Activated CD4-positive, alpha-beta T cell treated with anti-CD3 and anti-CD28 coated beads, Interleukin-10, Interleukin-2, amounts not matched to agents 100 ng/mL and 50 ng/mL, durations not matched to agents 16 hours and 8 hours (primary cell): Measurements from ENCODE around the gene ASAP2.
A peak's percentile ranks its signal among the peaks of the same experiment; 100 is the strongest.

Experiments
- DNase-seq: peaks from one replicate; pipeline ENCODE4 v3.0.0-alpha.2; 2020

The ASAP2 gene

DNA sequence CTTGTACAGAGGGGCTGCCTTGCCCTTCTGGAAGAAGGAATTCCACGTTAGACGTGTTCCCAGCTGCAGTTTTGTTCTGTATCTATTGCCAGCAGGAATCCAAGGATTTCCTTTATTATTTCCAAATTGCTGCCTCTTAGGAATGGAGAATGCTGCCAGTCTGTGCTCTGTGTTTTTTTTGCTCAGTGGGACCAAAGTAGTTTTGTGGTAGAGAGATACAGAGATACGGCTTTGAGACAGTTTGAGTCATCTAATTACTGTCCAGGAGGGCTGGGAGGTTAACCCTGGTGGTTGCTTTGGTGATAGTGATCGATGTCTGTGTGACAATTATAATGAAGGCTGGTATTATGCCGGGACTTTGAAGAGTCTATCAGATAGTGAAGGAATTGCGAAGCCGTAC, 26.3 kb downstream of the ASAP2 start:
- DNase-seq: peak; percentile 8

DNA sequence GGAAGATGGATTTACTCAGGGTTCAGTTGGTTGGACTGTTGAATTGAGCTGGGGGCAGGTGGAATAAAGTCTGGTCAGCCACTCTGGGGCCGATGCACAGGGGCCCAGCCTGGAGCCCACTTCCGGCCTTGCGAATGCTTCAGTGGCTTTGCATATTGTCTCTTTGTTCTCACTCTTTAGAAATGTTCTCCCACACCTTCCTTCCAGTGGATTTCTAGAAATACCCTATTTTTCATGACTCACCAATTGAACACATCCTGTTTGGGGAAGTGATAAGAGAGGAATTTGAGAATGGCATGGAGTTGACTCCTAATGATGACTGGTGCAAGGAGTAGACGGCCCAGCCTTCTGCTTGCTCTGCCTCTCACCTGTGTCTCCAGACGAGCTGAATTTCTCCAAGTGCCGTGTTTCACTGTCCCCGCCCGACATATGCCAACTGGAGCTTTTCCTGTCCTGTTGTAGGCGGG, 28.1 kb downstream of the ASAP2 start:
- no peak for DNase-seq

GRCh38 chr2:9235147-9236044, 28.8 kb downstream of the ASAP2 start:
- DNase-seq: no peak

- DNase-seq: no peak
Observed at GRCh38 chr2:9236045-9236344, 29.4 kb downstream of the ASAP2 start.

DNA sequence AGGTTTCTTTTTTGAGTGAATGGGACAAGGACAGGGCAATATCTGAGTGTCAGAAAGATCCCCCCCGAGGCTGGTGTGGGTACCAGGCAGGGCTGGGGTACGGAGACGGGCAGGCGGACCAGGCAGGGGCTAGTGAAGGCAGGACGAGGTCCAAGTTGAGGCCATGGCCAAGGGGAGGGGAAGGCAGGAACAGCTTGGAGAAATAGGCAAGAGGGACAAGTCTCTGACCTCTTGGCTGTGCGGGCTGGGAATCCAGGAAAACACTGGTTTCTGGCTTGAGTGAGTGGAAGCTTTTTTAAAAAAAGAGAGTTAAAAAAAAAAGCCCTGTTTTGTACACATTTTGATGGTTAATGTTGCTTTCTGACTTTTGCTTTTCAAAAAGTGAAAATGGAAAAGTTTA, 30.3 kb downstream of the ASAP2 start:
- no peak for DNase-seq

DNA sequence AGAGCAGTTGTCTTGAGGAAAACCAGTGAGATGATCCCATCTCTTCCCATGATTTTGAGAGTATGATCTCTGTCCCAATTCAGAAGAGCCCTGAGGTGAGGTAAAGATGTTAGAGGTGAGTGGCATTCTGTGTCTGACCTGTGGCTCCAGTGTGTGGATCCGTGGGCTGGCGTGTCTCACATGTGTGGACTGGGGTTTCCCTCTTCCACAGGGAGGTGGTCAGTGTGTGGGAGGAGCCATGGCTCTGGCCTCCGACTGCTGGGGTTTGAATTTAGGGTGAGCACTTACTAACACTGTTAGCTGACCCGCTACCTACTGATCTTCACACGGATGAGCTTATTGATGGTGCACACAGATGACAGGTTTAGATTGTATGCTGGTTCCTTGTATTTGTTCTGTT, 31.2 kb downstream of the ASAP2 start:
- no peak for DNase-seq

GRCh38 chr2:9238591-9239326, 32.1 kb downstream of the ASAP2 start:
- no peak for DNase-seq

DNA sequence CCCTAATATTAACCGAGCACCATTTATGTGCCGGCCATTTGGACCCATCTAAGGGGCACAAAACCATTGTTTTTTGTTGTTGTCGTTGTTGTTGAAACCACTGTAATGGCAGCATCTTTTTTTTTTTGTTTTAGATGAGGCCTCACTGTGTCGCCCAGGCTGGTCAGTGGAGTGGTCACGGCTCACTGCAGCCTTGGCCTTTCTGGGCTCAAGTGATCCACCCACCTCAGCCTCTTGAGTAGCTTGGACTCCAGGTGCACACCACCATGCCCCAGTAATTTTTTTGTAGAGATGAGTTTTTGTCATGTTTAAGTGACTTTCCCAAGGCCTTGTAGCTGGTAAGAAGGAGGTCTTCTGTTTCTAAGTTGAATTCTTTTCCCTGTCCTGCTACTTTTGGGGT, 33.0 kb downstream of the ASAP2 start:
- no peak for DNase-seq

DNA sequence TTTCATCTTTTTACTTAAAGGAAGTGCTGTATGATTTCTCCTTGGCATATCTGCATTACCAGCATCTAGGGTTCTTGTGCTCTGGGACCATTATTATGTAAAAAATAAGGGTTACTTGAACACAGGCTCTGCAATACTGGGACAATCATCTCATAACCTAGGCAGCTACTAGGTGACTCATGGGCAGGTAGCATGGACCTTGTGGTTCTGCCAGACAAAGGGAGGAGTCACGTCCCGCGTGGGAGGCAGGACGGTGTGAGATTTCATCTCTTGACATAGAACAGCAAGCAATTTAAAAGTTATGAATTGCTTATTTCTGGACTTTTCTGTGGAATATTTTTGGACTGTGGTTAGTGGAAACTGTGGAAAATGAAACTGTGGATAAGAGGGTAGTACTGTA, 34.1 kb downstream of the ASAP2 start:
- DNase-seq: no peak

GRCh38 chr2:9241233-9241632, 34.6 kb downstream of the ASAP2 start:
- no peak for DNase-seq

GRCh38 chr2:9243357-9243756, 36.7 kb downstream of the ASAP2 start:
- DNase-seq: no peak

- DNase-seq: peak; percentile 65
Observed at GRCh38 chr2:9244985-9245544, 38.5 kb downstream of the ASAP2 start.

GRCh38 chr2:9247177-9247576, 40.6 kb downstream of the ASAP2 start:
- no peak for DNase-seq

GRCh38 chr2:9247786-9248185, 41.2 kb downstream of the ASAP2 start:
- DNase-seq: no peak

DNA sequence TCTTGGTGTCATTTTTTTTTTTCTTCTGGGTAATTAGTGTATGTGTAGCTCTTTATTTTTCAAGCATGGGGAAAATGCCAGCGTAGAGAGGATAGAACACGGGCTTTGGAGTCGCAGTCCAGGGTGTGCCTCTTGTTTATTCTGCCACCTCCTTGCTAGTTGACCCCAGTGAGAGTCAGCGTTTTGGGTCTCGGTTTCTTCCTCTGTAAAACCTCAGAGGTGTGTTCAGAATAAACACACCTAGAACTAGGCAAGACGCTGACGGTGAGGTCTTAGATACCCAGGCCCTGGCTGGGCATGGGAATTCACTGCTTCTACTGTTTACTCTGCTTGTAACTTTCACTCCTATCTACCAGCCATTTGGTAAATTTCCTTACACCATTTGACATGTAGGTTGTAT, 41.8 kb downstream of the ASAP2 start:
- DNase-seq: no peak

- DNase-seq: no peak
Observed at GRCh38 chr2:9249020-9249800, 42.6 kb downstream of the ASAP2 start.

- DNase-seq: no peak
Observed at GRCh38 chr2:9250091-9250490, 43.5 kb downstream of the ASAP2 start.

- no peak for DNase-seq
Observed at GRCh38 chr2:9250498-9251153, 44.0 kb downstream of the ASAP2 start.

GRCh38 chr2:9251154-9252001, 44.8 kb downstream of the ASAP2 start:
- no peak for DNase-seq

GRCh38 chr2:9252002-9252357, 45.4 kb downstream of the ASAP2 start:
- DNase-seq: no peak

GRCh38 chr2:9255416-9255815, 48.8 kb downstream of the ASAP2 start:
- no peak for DNase-seq

DNA sequence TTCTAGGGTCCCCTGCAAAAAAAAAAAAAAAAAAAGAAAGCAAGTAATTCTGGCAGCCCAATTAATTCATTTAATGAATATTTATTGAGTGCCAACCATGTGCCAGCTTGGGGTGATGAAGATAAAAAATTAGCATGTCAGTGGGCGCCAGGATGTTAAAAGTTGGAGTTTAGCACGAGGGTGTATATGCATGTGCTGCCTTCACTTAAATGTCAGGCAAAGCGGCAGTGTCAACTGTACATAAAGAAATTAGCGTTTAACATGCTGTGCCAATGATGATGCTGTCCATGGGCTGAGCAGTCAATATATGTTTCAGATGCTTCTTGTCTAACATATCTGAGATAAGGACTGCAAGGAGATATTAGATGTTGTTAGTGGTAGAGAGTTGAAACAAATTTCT, 49.5 kb downstream of the ASAP2 start:
- DNase-seq: no peak
